ENCODE data around the gene BGN.

The BGN gene

GRCh38 chrX:153507484-153508178 lies 12.9 kb downstream of the BGN start:
- DNase-seq (ENCODE audit: low spot score) = peak; percentile 92

DNA sequence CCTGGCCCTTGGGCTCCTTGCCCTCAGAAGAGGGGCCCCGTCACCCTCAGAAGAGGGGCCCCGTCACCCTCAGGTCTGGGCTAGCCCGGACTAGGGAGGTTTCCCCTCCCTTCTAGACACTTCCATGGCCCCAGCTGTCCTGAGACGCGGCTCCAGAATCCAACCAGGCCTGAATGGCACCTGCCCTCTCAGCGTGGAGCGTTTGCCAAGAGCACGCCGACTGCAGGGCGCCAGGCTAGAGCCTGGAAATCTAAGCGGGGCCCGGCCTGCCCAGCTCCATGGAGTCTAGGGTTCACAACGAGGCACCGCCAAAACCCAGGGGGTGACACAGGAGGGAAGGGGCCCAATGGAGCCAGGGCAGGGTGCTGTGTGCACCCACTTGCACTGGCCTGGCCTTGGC lies 14.8 kb downstream of the BGN start:
- no peak for DNase-seq (ENCODE audit: low spot score)

DNA sequence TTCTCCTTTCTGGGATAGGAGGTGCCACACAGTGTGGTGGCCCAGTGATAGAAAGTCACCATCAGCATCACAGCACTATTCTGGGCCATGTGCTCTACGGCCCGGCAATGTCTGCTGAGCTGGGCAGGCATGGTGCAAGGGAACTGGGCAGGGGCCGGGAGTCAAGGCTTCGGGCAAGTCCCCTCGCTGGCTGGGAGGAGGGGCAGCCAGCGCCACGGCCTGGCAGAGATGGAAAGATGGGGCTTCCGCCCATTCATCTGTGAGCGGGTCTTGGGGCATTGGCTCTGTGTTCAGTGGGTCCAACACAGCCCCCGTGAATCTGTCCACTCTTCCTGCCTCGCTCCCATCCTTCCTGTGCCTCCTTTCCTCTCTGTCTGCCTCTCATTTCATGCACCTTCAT lies 15.6 kb downstream of the BGN start:
- no peak for DNase-seq (ENCODE audit: low spot score)

GRCh38 chrX:153511784-153512500 lies 17.2 kb downstream of the BGN start:
- no peak for DNase-seq (ENCODE audit: low spot score)

DNA sequence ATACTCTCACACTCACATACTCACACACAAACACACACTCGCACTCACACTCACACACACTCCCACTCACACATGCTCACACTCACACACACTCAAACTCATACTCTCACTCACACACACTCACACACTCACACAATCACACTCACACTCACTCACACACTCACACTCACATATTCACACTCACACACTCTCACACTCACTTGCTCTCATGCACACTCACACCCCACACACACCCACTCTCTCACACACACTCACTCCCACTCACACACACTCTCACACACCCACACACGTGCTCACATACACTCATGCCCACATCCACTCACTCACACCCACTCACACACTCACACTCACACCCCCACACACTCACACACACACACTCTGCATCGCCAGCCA lies 17.7 kb downstream of the BGN start:
- no peak for DNase-seq (ENCODE audit: low spot score)

DNA sequence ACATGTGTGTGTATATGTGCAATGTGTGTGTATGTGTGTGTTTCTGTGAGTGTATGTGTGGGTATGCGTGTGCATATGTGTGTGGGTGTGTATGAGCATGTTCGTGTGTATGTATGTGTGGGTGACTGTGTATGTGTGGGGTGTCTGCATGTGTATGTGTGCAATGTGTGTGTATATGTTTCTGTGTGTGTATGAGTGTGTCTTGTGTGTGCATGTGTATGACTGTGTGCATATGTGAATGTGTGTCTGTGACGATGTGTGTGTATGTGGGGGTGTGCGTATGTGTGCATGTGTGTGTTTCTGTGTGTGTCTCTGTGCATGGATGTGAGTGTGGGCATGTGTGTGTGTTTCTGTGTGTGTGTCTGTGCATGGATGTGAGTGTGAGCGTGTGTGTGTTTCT lies 18.5 kb downstream of the BGN start:
- DNase-seq (ENCODE audit: low spot score) = no peak

DNA sequence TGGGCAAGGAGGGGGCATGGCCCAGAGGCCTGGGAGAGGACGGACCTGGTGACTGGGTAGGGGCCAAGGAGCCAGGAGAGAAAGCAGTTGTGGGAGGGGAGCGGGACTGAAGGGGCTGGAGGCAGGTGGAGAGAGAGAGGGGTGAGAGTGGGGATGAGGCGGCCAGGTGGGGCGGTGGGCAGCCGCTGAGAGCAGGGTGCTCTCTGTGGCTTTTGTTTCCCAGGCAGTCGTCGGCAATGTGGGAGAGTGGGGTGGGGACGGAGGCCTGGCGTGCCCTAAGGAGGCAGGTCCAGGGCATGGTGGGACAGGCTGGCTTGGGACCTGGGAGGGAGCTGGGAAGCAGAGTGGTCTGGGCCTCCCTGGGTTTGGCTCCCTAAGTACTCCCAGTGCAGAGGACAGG lies 19.5 kb downstream of the BGN start:
- DNase-seq (ENCODE audit: low spot score) = no peak

GRCh38 chrX:153515435-153515834 lies 20.7 kb downstream of the BGN start:
- no peak for DNase-seq (ENCODE audit: low spot score)

DNA sequence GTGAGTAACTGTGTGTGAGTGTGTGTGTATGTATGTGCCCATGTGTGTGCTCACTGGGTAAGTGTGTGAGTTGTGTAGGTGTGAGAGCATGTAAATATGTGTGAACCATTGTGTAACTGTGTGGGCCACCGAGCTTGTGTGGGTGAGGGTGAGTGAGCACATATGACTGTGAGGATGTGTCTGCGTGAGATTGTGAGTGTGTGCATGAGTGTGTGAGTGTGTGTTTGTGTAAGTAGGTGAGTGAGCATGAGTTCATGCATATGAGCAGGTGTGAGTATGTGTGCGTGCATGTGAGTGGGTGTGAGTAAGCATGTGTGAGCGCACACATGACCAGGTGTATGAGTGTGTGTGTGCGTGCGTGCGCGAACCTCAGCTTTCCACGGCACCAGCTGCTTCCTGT lies 21.3 kb downstream of the BGN start:
- DNase-seq (ENCODE audit: low spot score) = no peak

- DNase-seq (ENCODE audit: low spot score) = no peak
These were observed 22.6 kb downstream of the BGN start, which contains the start of gene ATP2B3 for GRCh38 chrX:153517423-153517822. Gene ATP2B3, plus strand, starts transcription at chrX:153517642. Its CDS starts 18,606 bp downstream, at chrX:153536248.

GRCh38 chrX:153517946-153518834 lies 23.4 kb downstream of the BGN start:
- no peak for DNase-seq (ENCODE audit: low spot score)

GRCh38 chrX:153519569-153520286 lies 24.9 kb downstream of the BGN start:
- no peak for DNase-seq (ENCODE audit: low spot score)

DNA sequence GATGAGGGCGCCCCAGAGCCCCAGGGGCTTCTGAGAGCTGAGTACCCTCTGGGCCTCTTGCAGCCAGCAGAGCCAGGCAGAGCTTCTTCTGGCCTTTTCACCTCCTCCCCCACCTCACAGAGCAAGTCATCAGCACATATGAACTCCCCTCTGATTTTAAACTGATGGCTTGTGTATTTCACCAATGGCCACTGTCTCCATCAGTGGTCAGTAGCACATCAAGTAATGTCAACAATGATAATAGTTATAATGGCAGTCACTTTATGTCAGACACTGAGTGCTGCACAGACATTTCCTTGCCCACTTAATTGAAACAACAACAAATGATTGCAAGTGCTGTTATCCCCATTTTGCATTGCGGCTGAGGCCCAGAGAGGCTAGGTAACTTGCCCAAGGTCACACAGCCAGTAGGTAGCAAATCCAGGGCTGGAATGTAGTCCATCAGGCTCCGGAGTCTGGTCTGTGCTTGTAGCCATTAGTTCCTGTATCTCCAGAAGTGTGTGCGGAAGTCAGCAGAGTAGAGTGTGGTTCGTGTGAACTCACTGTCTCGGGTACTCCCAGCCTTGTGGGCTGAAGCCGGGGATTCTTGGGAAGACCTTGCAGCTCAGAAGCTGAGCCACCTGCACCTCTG lies 25.6 kb downstream of the BGN start:
- no peak for DNase-seq (ENCODE audit: low spot score)

- no peak for DNase-seq (ENCODE audit: low spot score)
These were observed 26.3 kb downstream of the BGN start for GRCh38 chrX:153521034-153521433.

DNA sequence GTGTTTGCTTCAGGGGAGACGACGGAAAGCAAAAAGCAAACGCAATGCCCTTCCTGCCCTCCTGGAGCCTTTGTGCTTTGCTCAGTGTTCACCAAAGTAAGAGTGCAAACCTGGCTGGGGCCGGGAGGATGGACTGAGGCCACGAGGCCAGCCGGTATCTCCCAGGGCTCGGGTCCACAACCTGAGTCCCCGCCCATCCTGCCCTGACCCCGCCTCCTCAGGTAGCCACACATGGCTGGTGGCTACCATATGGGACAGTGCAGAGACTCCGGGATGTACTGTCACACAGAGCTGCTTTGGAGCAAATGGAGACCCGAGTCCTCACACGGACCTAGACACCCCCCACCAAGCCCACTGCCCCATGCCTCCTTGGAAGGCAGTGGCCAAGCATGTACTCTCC lies 27.5 kb downstream of the BGN start:
- DNase-seq (ENCODE audit: low spot score) = no peak

DNA sequence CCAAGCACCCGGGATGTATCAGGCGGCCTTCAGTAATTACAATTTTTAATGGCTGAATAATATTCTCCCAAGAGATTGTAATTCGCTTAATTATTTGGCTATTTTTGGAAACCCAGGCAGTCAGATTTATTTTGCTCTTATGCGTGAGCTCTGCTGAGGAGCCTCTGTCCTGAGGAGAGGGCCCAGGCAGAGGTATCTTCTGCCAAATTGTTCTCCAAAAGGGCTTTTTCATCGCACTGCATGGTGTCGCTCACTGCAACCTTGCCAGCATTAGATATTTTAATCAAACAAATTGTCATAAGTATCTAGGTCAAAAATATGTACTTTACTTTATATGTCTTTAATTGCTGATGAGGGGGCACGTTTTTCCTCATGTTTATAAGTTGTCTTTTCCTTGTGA lies 28.5 kb downstream of the BGN start:
- DNase-seq (ENCODE audit: low spot score) = no peak

GRCh38 chrX:153524234-153524633 lies 29.5 kb downstream of the BGN start:
- DNase-seq (ENCODE audit: low spot score) = no peak

DNA sequence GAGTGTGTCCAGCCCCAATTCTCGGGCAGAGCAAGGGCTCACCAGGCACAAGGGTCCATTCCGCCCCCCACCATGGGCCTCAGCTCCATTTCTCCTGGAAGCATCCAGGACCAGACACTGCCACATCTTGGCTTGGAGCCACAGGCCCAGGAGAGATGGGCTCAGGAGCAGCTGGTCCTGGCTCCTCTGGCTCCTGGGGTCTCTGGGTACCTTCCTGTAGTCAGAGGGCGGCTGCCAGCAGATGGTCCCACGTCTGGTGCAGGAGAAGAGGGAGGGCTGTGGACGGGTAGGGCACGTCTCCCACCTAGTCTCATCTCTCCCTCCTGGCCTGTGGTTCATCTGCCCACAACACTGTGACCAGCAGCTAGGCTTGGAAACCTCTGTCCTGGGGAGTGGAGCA lies 30.7 kb downstream of the BGN start:
- no peak for DNase-seq (ENCODE audit: low spot score)

- DNase-seq (ENCODE audit: low spot score) = no peak
These were observed 31.3 kb downstream of the BGN start for GRCh38 chrX:153526042-153526441.

DNA sequence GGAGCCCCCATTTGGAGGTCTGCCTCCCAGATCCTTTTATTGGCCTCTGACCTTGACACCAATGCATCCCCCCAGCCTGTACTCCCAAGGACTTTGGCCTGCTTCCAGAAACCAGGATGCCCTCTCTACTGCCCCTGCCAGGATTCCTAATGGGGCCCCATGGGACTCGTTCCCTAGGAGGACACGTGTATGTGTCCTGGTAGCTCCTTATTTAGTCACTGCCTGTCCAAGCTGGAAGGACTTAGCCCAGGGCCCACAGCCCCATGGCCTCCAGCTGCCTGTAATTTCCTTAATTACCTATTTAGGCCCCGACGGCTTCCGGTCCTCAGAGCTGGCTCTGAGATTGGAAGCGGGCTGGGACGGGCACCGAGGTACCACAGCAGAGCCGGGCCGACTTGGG lies 32.0 kb downstream of the BGN start:
- DNase-seq (ENCODE audit: low spot score) = no peak

DNA sequence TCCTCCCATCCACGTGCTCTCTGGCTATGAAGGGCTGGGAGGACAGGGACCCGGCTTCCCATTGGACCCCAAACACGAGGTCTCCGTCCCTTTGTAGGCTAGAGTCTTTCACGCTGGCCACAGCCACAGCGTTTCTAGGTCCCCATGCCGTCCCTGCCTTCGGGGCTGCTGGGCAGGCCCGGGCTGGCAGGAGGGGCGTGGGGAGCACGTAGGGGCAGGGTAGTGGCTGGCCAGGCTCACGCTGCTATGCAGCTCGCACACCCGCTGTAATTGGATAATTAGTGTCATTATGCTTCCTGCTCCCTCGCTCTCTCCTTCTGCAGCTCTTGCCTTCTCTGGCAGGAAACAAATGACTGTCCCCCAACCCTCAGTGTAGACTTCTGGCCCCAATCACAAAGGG lies 32.4 kb downstream of the BGN start:
- DNase-seq (ENCODE audit: low spot score) = no peak

Measured in HuH-7.5 (cell line).